GM23338 (cell line): ENCODE data around the gene OR2L5.

Experiments
- CREB1 ChIP-seq: fragments of 250-450 bp; sonication (Bioruptor Pico); IDR thresholded peaks from 2 replicates; pipeline ENCODE4 v1.5.0; 2020; ENCODE audit warnings: low read depth, mild to moderate bottlenecking, moderate library complexity
- EZH2 ChIP-seq: fragments of 200-600 bp; sonication (generic); IDR thresholded peaks from one replicate; pipeline ENCODE4 v1.8.0; 2017; ENCODE audit warnings: antibody characterized with exemption, mild to moderate bottlenecking, low read depth; ENCODE audit not compliant: unreplicated experiment
- JUNB ChIP-seq: IDR thresholded peaks from one replicate; pipeline ENCODE4 v1.6.1; 2016; ENCODE audit warnings: antibody characterized with exemption; ENCODE audit not compliant: unreplicated experiment
- POLR2AphosphoS5 ChIP-seq: IDR thresholded peaks from 2 replicates; pipeline ENCODE4 v1.6.1; 2016; ENCODE audit warnings: antibody characterized with exemption, low read depth
- TF ChIP-seq, protein P1 (sequence below), 2 experiments: fragments of 200-600 bp in 1 of 2; sonication (generic) in 1 of 2; conservative IDR thresholded peaks; 2 replicates each; pipeline versions ENCODE4 v1.5.1 to v1.6.1; 2016 to 2017; ENCODE audit warnings: antibody characterized with exemption in 2 of 2, low read depth in 2 of 2, mild to moderate bottlenecking in 2 of 2, moderate library complexity in 1 of 2

GRCh38 chr1:248055261-248055660 is 41.8 kb downstream of the OR2L5 start:
- TF ChIP-seq, protein P1, sequence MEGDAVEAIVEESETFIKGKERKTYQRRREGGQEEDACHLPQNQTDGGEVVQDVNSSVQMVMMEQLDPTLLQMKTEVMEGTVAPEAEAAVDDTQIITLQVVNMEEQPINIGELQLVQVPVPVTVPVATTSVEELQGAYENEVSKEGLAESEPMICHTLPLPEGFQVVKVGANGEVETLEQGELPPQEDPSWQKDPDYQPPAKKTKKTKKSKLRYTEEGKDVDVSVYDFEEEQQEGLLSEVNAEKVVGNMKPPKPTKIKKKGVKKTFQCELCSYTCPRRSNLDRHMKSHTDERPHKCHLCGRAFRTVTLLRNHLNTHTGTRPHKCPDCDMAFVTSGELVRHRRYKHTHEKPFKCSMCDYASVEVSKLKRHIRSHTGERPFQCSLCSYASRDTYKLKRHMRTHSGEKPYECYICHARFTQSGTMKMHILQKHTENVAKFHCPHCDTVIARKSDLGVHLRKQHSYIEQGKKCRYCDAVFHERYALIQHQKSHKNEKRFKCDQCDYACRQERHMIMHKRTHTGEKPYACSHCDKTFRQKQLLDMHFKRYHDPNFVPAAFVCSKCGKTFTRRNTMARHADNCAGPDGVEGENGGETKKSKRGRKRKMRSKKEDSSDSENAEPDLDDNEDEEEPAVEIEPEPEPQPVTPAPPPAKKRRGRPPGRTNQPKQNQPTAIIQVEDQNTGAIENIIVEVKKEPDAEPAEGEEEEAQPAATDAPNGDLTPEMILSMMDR (conservative IDR thresholded peaks at IDR 0.05; ENCODE audit: low read depth in 2 of 2), result no peak
- no peak for TF ChIP-seq POLR2AphosphoS5
- TF ChIP-seq JUNB, result no peak
- TF ChIP-seq CREB1 (CRISPR knock-in tag), result no peak
- no peak for TF ChIP-seq EZH2
